GM12801 (cell line): ENCODE results near the gene LGALS7.

Experiments
- CTCF ChIP-seq: IDR thresholded peaks from one replicate; pipeline ENCODE4 v1.5.1; 2011; ENCODE audit warnings: control low read depth; ENCODE audit not compliant: insufficient read length; ENCODE audit errors: extremely low read depth

LGALS7 gene

GRCh38 chr19:38792250-38793111, 19.2 kb upstream of the LGALS7 start:
- no peak for TF ChIP-seq CTCF

GRCh38 chr19:38788478-38789243, 15.3 kb upstream of the LGALS7 start, which contains the start of gene LGALS7B:
LGALS7B (plus strand) TSS chr19:38789200; CDS start chr19:38789227, 27 bp downstream.
- no peak for TF ChIP-seq CTCF

GRCh38 chr19:38786572-38787265, 13.4 kb upstream of the LGALS7 start:
- no peak for TF ChIP-seq CTCF

GRCh38 chr19:38785187-38785699, 11.9 kb upstream of the LGALS7 start:
- no peak for TF ChIP-seq CTCF

GRCh38 chr19:38784224-38784623, 10.9 kb upstream of the LGALS7 start:
- no peak for TF ChIP-seq CTCF

- no peak for TF ChIP-seq CTCF
These were observed 7.7 kb upstream of the LGALS7 start for GRCh38 chr19:38781058-38781457.

GRCh38 chr19:38780443-38780842, 7.1 kb upstream of the LGALS7 start:
- TF ChIP-seq CTCF, result no peak
